HEK293 (cell line): ENCODE data around the gene FTO.
A peak's percentile ranks its signal among the peaks of the same experiment; 100 is the strongest.

Experiments
- CTCF ChIA-PET: fragments of 350-600 bp; formaldehyde crosslinking; extraction: SDS; loops from one replicate; lab custom pipeline; 2021; ENCODE audit warnings: antibody characterized with exemption; lab: Yijun Ruan, JAX
- POLR2A ChIA-PET: fragments of 300-600 bp; formaldehyde crosslinking; extraction: SDS; loops from one replicate; lab custom pipeline; 2020; ENCODE audit warnings: antibody characterized with exemption, inconsistent platforms; lab: Yijun Ruan, JAX
- H3K27ac ChIP-seq: fragments of 200-500 bp; sonication (Bioruptor generic); 2 replicates; pipeline ENCODE4 v1.5.1; 2014; ENCODE audit warnings: low read depth, low read length, control low read depth, inconsistent platforms; ENCODE audit errors: extremely low read depth
- H3K36me3 ChIP-seq, 2 experiments: fragments of 200-500 bp in 1 of 2; sonication (Bioruptor generic) in 1 of 2; 1 replicate in 1 of 2; 2 replicates in 1 of 2; pipeline ENCODE4 v1.5.1; 2014 to 2017; ENCODE audit warnings: inconsistent platforms in 2 of 2, low read length in 2 of 2; ENCODE audit not compliant: control insufficient read depth in 2 of 2, insufficient read depth in 1 of 2
- H3K4me1 ChIP-seq: fragments of 200-500 bp; sonication (Bioruptor generic); 2 replicates; pipeline ENCODE4 v1.5.1; 2014; ENCODE audit warnings: mild to moderate bottlenecking, low read length, inconsistent platforms; ENCODE audit not compliant: control insufficient read depth, insufficient read depth
- H3K4me3 ChIP-seq: 2 replicates; pipeline ENCODE4 v1.5.1; 2011; ENCODE audit warnings: low read depth, mild to moderate bottlenecking, control low read depth, low read length, moderate library complexity
- H3K9me3 ChIP-seq: fragments of 200-500 bp; sonication (Bioruptor generic); 2 replicates; pipeline ENCODE4 v1.5.1; 2014; ENCODE audit warnings: low read depth, low read length, inconsistent platforms; ENCODE audit not compliant: control insufficient read depth, insufficient read depth
- FEZF1 ChIP-seq: fragments of 450-650 bp; formaldehyde crosslinking; IDR thresholded peaks from 2 replicates; pipeline ENCODE4 v1.5.1; 2016; ENCODE audit warnings: missing biosample characterization, missing genetic modification characterization
- GFI1B ChIP-seq: fragments of 450-650 bp; formaldehyde crosslinking; IDR thresholded peaks from 2 replicates; pipeline ENCODE4 v1.5.1; 2016; ENCODE audit warnings: missing biosample characterization, missing genetic modification characterization
- PRDM1 ChIP-seq: fragments of 450-650 bp; formaldehyde crosslinking; IDR thresholded peaks from 2 replicates; pipeline ENCODE4; 2016; ENCODE audit warnings: missing biosample characterization, missing genetic modification characterization
- TRIM28 ChIP-seq: IDR thresholded peaks from 2 replicates; pipeline ENCODE4 v1.6.1; 2011; ENCODE audit warnings: low read length, control low read depth, borderline replicate concordance
- ZBTB26 ChIP-seq: fragments of 450-650 bp; formaldehyde crosslinking; optimal IDR thresholded peaks from 2 replicates; pipeline ENCODE3; 2016; ENCODE audit warnings: missing biosample characterization, mild to moderate bottlenecking, missing genetic modification characterization
- ZIC2 ChIP-seq: fragments of 450-650 bp; formaldehyde crosslinking; IDR thresholded peaks from 2 replicates; pipeline ENCODE4 v1.5.1; 2016; ENCODE audit warnings: missing biosample characterization, missing genetic modification characterization
- ZNF157 ChIP-seq: fragments of 450-650 bp; formaldehyde crosslinking; IDR thresholded peaks from 2 replicates; pipeline ENCODE4 v1.5.1; 2016; ENCODE audit warnings: missing biosample characterization, missing genetic modification characterization
- ZNF24 ChIP-seq: fragments of 450-650 bp; formaldehyde crosslinking; IDR thresholded peaks from 2 replicates; pipeline ENCODE4 v1.5.1; 2016; ENCODE audit warnings: missing biosample characterization, missing genetic modification characterization
- ZNF366 ChIP-seq: fragments of 450-650 bp; formaldehyde crosslinking; conservative IDR thresholded peaks from 2 replicates; pipeline ENCODE4 v1.5.1; 2016; ENCODE audit warnings: missing biosample characterization, missing genetic modification characterization
- ZNF624 ChIP-seq: fragments of 450-650 bp; formaldehyde crosslinking; IDR thresholded peaks from 2 replicates; pipeline ENCODE4 v1.5.1; 2017; ENCODE audit warnings: missing biosample characterization, missing genetic modification characterization
- ZNF792 ChIP-seq: fragments of 450-650 bp; formaldehyde crosslinking; IDR thresholded peaks from 2 replicates; pipeline ENCODE4 v1.5.1; 2016; ENCODE audit warnings: missing biosample characterization, missing genetic modification characterization
- TF ChIP-seq, protein P1 (sequence below): fragments of 450-650 bp; formaldehyde crosslinking; IDR thresholded peaks from 2 replicates; pipeline ENCODE4 v1.5.1; 2017; ENCODE audit warnings: missing biosample characterization, missing genetic modification characterization
- TF ChIP-seq, protein P2 (sequence below): fragments of 450-650 bp; formaldehyde crosslinking; IDR thresholded peaks from 2 replicates; pipeline ENCODE4 v1.5.1; 2017; ENCODE audit warnings: missing biosample characterization, missing genetic modification characterization
- TF ChIP-seq, protein P3 (sequence below): fragments of 450-650 bp; formaldehyde crosslinking; IDR thresholded peaks from 2 replicates; pipeline ENCODE4 v1.5.1; 2016; ENCODE audit warnings: missing biosample characterization, missing genetic modification characterization

FTO gene

DNA sequence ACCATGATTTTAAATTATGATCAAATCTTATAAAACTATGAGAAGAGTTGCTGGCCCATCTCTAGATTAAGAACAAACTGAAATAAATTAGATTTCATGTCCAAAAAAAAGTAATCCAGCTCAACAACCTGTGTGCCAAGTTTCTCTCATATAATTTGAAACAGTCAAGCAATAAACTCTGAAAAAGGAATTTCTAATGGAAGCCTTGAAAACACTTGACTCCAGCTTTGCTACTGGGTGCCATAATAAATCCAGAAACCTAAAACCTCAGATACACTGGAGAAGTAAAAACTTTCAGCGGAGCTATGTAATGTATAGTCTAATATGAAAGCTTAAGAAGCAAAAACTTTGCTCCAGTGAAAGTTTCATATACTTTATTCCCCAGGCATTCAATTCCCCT is 25.8 kb upstream of the FTO start (continued):
- TF ChIP-seq, protein P1, sequence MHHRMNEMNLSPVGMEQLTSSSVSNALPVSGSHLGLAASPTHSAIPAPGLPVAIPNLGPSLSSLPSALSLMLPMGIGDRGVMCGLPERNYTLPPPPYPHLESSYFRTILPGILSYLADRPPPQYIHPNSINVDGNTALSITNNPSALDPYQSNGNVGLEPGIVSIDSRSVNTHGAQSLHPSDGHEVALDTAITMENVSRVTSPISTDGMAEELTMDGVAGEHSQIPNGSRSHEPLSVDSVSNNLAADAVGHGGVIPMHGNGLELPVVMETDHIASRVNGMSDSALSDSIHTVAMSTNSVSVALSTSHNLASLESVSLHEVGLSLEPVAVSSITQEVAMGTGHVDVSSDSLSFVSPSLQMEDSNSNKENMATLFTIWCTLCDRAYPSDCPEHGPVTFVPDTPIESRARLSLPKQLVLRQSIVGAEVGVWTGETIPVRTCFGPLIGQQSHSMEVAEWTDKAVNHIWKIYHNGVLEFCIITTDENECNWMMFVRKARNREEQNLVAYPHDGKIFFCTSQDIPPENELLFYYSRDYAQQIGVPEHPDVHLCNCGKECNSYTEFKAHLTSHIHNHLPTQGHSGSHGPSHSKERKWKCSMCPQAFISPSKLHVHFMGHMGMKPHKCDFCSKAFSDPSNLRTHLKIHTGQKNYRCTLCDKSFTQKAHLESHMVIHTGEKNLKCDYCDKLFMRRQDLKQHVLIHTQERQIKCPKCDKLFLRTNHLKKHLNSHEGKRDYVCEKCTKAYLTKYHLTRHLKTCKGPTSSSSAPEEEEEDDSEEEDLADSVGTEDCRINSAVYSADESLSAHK (tag by site-specific recombination): peak; percentile 95
- no peak for TF ChIP-seq ZNF24 (tag by site-specific recombination)
- TF ChIP-seq ZNF157 (tag by site-specific recombination): no peak
- TF ChIP-seq ZBTB26 (tag by site-specific recombination): no peak

DNA sequence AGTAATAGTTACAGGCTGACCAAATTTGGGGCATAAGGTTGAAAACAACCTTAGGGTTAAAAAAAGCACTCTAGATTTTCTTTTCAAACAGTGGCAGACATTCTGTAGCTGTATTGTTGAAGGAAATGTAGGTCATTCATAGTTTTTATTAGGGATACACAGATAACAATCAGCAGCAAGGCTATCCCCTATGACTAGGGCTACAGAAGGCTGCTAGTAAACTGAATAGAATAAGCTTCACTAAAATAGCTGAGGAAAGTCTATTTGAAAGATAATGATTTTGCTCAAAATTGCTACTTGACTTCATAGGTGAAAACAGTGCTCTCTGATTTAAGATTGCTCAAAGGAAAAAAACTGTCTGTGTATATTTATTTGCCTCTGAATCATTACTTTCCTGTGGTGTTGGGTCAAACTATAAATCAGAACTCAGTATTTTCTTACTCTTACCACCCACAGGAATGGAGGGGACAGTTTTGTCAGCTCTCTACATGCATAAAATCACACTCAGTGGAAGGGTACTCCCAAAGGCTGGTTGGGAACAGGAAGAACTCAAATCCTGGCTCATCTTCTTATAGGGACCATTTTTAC is 25.1 kb upstream of the FTO start:
- H3K36me3 ChIP-seq: peaks cover 0 to 13% of the 10 kb centered on the region in 2 experiments; a peak in 1 of 3 replicates
- peaks cover 8% of the 10 kb centered on the region; the same call in 1 of the 2 replicates for H3K4me1 ChIP-seq
- ChIA-PET POLR2A (no interaction called here), CTCF (interaction anchor here (0.5 kb wide), 1 partner anchor 471 kb away, joined by 3 read pairs; no protein-coding TSS in a partner anchor)
- 0 out of 2 replicates have a peak, but pooled peaks have one; percentile 38 for TF ChIP-seq TRIM28
- TF ChIP-seq GFI1B (tag by site-specific recombination): peak; percentile 38; the same call in 1 of the 2 replicates
- no peak for TF ChIP-seq ZNF624 (tag by site-specific recombination)
- TF ChIP-seq, protein P2, sequence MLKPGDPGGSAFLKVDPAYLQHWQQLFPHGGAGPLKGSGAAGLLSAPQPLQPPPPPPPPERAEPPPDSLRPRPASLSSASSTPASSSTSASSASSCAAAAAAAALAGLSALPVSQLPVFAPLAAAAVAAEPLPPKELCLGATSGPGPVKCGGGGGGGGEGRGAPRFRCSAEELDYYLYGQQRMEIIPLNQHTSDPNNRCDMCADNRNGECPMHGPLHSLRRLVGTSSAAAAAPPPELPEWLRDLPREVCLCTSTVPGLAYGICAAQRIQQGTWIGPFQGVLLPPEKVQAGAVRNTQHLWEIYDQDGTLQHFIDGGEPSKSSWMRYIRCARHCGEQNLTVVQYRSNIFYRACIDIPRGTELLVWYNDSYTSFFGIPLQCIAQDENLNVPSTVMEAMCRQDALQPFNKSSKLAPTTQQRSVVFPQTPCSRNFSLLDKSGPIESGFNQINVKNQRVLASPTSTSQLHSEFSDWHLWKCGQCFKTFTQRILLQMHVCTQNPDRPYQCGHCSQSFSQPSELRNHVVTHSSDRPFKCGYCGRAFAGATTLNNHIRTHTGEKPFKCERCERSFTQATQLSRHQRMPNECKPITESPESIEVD (tag by site-specific recombination): peak; percentile 82
- TF ChIP-seq, protein P3, sequence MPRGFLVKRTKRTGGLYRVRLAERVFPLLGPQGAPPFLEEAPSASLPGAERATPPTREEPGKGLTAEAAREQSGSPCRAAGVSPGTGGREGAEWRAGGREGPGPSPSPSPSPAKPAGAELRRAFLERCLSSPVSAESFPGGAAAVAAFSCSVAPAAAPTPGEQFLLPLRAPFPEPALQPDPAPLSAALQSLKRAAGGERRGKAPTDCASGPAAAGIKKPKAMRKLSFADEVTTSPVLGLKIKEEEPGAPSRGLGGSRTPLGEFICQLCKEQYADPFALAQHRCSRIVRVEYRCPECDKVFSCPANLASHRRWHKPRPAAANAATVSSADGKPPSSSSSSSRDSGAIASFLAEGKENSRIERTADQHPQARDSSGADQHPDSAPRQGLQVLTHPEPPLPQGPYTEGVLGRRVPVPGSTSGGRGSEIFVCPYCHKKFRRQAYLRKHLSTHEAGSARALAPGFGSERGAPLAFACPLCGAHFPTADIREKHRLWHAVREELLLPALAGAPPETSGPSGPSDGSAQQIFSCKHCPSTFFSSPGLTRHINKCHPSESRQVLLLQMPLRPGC: no peak
- 0 out of 2 replicates have a peak, but pooled peaks have one; percentile 16 for TF ChIP-seq ZIC2 (tag by site-specific recombination)
- peak; percentile 9; the same call in 1 of the 2 replicates for TF ChIP-seq FEZF1
- H3K4me3 ChIP-seq: no peak overlapping the region
- no peak overlapping the region for H3K27ac ChIP-seq
- no peaks in the 10 kb centered on the region for H3K9me3 ChIP-seq

- Histone ChIP-seq H3K9me3 (no peaks in the 10 kb centered on the region), H3K4me1 (peaks cover 8% of the 10 kb centered on the region; the same call in 1 of the 2 replicates), H3K36me3 (peaks cover 8 to 23% of the 10 kb centered on the region in 2 experiments), H3K4me3 (no peak overlapping the region), H3K27ac (no peak overlapping the region)
- CTCF ChIA-PET: no interaction called here
- POLR2A ChIA-PET: no interaction called here
- no peak for TF ChIP-seq GFI1B (tag by site-specific recombination)
- TF ChIP-seq ZNF792 (tag by site-specific recombination): no peak
- TF ChIP-seq ZNF366 (tag by site-specific recombination): 0 out of 2 replicates have a peak, but pooled peaks have one; percentile 12
- TF ChIP-seq PRDM1 (tag by site-specific recombination): peak; percentile 59
These were observed 23.2 kb upstream of the FTO start for GRCh38 chr16:53680756-53681155.
